SK-MEL-5 (cell line): ENCODE data around the gene NECTIN2. TPM values are rescaled to one million over a fixed set of nuclear protein-coding genes. Genes with fewer than 3 reads are reported as not detected.
A peak's percentile ranks its signal among the peaks of the same experiment; 100 is the strongest.
"Not testable (repeated sequence)": the region's sequence is repeated elsewhere in the genome, so short reads cannot be mapped to it uniquely, and the experiment has no call there.

ENCODE experiments used
- DNase-seq: peaks from one replicate; pipeline ENCODE4 v3.0.0-alpha.2; 2016; ENCODE audit warnings: low read depth, low spot score
- in situ Hi-C: cut with HindIII; loops from 2 replicates; pipeline ENCODE4 v1.10.0; 2016; ENCODE audit warnings: low sequenced_read_pairs, high pct_unique_total_duplicates, low pct_unique_long_range_greater_than_20kb
- total RNA-seq: library from RNA; depleted of rRNA; stranded (reverse); fragments of >200 nt; shearing (Covaris generic); gene quantifications from 2 replicates; pipeline ENCODE4 v1.2.3, GENCODE V29; 2014

NECTIN2 gene
- total RNA-seq, 1 experiment from 2014 or later = 27.3 TPM

GRCh38 chr19:44871809-44872208, 25.7 kb downstream of the NECTIN2 start:
- DNase-seq = no peak
- in situ Hi-C loops = no loop called here

DNA sequence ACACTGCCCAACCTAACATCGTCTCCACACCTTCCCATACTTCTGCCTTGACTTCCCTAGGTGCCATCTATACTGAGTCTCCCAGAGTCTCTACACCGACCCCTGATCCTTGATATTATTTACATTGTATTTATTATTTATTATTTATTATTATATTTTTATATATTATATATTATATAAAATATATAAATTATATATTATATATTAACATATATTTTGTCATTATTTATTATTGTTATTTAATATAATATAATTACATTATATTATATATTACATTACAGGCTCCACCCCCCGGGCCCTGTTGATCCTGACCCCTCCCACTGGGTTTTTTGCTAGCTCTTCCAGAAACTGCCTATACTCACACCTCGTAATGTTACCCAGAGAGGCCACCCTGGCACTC, 26.6 kb downstream of the NECTIN2 start:
- in situ Hi-C loops = no loop called here
- DNase-seq = no peak

GRCh38 chr19:44874317-44874716, 28.2 kb downstream of the NECTIN2 start:
- in situ Hi-C loops = no loop called here
- DNase-seq = no peak

GRCh38 chr19:44875666-44876451, 29.8 kb downstream of the NECTIN2 start:
- in situ Hi-C loops = no loop called here
- no peak for DNase-seq

DNA sequence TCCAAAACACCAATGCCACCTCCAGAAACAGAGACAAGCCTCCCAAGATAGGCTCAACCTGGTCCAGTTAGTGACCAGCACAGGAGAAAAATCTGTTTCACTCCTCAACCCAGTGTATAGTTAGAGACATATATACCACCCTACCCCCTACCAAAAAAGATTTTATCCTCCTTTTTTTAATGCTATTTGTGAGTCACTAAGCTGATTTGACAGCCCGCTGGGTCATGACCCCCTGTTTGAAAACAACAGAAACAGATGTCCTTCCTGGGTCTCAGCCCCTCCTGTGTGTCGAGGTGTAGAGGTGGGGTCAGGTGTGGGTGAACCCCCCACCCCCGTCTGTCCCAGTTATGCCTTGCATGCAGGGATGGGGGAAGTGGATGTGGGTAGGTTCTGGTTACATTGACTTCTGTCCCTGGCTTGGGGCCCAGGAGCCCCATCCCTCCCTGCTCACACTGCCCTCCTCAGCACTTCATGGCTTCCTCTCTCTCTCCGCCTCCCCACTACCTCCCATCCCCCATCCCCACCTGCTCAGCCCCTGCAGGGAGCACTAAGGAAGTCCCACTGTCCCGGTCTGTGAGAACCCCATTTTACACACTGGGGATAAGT, 30.9 kb downstream of the NECTIN2 start:
- in situ Hi-C loops = no loop called here
- DNase-seq = no peak

GRCh38 chr19:44878120-44878865, 32.2 kb downstream of the NECTIN2 start:
- no peak for DNase-seq
- in situ Hi-C loops = no loop called here

DNA sequence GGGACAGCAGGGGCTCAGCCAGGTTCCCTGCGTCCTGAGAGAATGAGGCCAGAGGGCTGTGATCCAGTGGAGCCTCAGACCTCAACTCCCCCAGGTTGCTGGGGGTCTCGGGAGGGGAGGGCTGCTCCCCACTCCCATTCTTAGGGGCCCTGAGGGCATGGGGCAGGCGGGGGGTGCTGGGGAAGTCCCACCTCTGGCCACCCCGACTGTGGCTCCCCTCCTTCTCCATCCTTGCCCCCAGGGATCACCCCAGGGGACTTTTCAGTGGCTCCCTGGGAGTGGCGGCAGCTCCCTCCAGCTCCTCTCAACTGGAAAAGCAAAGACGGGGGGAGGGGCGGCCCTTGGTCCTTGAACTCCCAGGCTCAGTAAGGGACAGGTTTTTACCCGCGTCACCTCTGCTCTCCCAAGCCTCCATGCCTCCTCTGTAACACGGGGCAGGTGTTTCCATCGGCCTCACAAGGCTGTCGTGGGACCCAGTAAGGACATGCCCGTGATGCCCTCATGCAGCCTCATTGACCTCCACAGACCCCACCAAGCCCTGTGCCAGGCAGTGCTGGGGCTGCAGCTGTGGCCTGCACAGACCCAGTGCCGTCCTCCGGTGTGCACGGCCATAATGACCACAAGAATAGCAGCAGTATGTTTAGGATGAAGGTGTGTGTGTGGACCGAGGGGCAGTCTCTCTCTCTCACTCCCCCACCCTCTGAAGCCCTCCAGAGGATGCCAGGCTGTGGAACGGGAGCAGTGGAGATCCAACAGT, 33.4 kb downstream of the NECTIN2 start:
- in situ Hi-C loops = no loop called here
- no peak for DNase-seq

GRCh38 chr19:44882063-44882462, 36.0 kb downstream of the NECTIN2 start:
- DNase-seq = no peak

GRCh38 chr19:44882619-44883397, 36.7 kb downstream of the NECTIN2 start:
- in situ Hi-C loops, DNase-seq: not testable (repeated sequence)

More at GRCh38 chr19:44882063-44882462, 36.0 kb downstream of the NECTIN2 start:
- in situ Hi-C loops = no loop called here

DNA sequence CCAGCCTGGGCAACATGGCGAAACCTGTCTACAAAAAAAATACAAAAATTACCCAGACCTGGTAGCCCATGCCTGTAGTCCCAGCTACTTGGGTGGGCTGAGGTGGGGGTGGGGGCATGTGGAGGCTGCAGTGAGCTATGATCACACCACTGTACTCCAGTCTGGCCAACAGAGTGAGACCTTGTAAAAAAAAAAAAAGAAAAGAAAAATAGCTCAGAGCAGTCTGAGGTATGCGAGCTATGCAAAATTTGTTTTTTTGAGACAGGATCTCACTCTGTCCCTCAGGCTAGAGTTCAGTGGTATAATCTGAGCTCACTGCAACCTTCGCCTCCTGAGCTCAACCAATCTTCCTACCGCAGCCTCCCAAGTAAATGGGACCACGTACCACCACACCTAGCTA, 37.8 kb downstream of the NECTIN2 start:
- no peak for DNase-seq
- in situ Hi-C loops = no loop called here

GRCh38 chr19:44884566-44884965, 38.5 kb downstream of the NECTIN2 start:
- in situ Hi-C loops = no loop called here
- no peak for DNase-seq

- no peak for DNase-seq
- in situ Hi-C loops = no loop called here
These were observed 40.0 kb downstream of the NECTIN2 start for GRCh38 chr19:44886141-44886540.

- no peak for DNase-seq
- in situ Hi-C loops = no loop called here
These were observed 41.6 kb downstream of the NECTIN2 start for GRCh38 chr19:44887648-44888047.

- in situ Hi-C loops, DNase-seq: not testable (repeated sequence)
These were observed 42.2 kb downstream of the NECTIN2 start for GRCh38 chr19:44888335-44888734.

- no peak for DNase-seq
- in situ Hi-C loops = no loop called here
These were observed 43.8 kb downstream of the NECTIN2 start for GRCh38 chr19:44889830-44890365.

DNA sequence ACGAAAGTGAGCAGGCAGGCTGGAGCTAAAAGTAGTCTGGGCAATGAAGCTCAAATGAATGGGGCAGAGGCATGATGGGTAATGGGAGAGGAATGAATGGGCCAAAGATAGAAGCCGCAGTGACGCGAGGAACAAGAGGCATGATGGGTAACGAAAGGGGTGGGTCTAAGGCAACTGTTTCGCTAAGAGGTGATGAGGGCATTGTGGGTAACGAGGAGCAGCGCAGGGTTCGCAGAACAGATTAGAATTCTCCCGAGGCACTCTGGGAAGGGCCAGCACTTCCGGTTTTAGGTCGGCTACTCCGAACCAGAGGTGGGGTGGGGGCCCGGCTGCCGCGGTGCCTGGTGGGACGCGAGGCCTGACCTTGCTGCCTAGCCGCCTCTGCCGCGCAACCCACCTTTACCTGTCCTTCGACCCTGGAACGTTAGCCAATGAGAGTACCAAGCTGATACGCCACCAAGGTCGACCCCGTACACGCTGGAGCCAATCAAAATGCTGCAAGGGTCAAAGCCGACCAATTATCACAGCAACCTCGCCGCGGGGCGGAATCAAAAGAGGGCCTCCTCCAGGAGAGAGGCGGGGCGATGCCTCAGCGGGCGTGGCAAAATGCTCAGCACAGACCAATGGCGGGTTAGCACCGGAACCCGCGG, 44.4 kb downstream of the NECTIN2 start:
- in situ Hi-C loops = no loop called here
- peak; percentile 100 for DNase-seq
